ENCODE data around the gene HDAC1. TPM values are rescaled to one million over a fixed set of nuclear protein-coding genes. Genes with fewer than 3 reads are reported as not detected.

The HDAC1 gene
- total RNA-seq, 4 donors from 2014 or later: 49.5 to 60.5 (median 59.5) TPM

DNA sequence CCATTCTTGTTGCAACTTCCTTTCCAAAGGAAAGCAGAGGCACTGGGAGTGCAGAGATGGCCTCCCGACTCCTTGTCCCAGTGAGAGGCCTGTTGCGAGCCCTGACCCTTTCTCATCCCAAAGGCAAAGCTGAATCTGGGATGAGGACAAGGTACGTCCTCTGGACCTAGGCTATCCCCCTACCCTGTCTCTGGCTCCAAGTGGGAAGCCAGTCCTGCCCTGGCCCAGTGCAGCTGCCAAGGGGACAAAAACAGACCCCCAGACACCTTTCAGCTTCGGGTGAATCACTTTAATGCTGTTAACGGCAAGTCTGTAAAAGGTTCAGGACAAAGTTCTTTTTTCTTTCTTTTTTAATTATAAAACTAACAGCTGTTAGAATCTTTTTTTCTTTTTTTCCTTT, 73.0 kb downstream of the HDAC1 start:
- H3K9me3 ChIP-seq: no peaks in the 10 kb centered on the region

DNA sequence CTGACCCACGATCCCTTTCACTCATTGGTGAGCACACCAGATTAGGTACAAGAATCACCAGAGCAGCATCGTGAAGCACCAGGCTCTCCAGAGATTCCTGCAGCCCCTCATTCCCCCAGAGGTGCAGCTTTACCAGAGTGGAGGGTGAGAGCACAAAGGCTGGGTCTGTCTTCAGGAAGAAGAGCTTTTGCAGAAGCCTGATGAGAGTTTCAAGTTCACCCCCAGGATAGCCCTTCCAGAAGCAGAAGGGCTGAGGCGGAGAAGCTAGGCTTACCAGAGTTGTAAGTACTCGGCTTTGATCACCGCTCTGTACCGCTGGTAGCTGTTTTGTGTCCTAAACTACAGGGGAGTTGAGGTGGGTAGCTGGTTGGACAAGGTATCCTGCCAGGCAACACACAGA, 73.6 kb downstream of the HDAC1 start:
- TF ChIP-seq, protein P1, sequence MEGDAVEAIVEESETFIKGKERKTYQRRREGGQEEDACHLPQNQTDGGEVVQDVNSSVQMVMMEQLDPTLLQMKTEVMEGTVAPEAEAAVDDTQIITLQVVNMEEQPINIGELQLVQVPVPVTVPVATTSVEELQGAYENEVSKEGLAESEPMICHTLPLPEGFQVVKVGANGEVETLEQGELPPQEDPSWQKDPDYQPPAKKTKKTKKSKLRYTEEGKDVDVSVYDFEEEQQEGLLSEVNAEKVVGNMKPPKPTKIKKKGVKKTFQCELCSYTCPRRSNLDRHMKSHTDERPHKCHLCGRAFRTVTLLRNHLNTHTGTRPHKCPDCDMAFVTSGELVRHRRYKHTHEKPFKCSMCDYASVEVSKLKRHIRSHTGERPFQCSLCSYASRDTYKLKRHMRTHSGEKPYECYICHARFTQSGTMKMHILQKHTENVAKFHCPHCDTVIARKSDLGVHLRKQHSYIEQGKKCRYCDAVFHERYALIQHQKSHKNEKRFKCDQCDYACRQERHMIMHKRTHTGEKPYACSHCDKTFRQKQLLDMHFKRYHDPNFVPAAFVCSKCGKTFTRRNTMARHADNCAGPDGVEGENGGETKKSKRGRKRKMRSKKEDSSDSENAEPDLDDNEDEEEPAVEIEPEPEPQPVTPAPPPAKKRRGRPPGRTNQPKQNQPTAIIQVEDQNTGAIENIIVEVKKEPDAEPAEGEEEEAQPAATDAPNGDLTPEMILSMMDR (IDR thresholded peaks at IDR 0.05): no peak
- TF ChIP-seq POLR2A (IDR thresholded peaks at IDR 0.05): no peak
- TF ChIP-seq EP300 (IDR thresholded peaks at IDR 0.05): no peak
- no peak for TF ChIP-seq POLR2AphosphoS5 (IDR thresholded peaks at IDR 0.05)
- Histone ChIP-seq H3K4me3 (no peak overlapping the region), H3K9me3 (no peaks in the 10 kb centered on the region), H3K4me1 (peaks cover 0 to 22% (median 12%) of the 10 kb centered on the region in 3 donors), H3K36me3 (peaks cover 0 to 77% of the 10 kb centered on the region in 2 donors), H3K27ac (no peak overlapping the region), H3K27me3 (no peaks in the 10 kb centered on the region)
- ATAC-seq: no peak
- WGBS, 2 donors (ENCODE audit: low coverage in 1 of 2): 76% methylated on average over 4 of the region's 6 CpGs; no CpG with 5 or more reads in 1 of the 2 donors

More for the DNA sequence above, 73.0 kb downstream of the HDAC1 start:
- peaks cover 0 to 71% of the 10 kb centered on the region in 2 donors for H3K36me3 ChIP-seq
- no peak for ATAC-seq
- 63 to 88% methylated on average over 3 to 4 of the region's 5 CpGs for WGBS, 2 donors (ENCODE audit: low coverage in 1 of 2)
- peaks cover 0 to 22% (median 12%) of the 10 kb centered on the region in 3 donors for H3K4me1 ChIP-seq
- H3K27ac ChIP-seq: no peak overlapping the region
- no peak for TF ChIP-seq POLR2A (IDR thresholded peaks at IDR 0.05)
- TF ChIP-seq, protein P1 (IDR thresholded peaks at IDR 0.05): no peak
- TF ChIP-seq EP300 (IDR thresholded peaks at IDR 0.05): no peak
- no peak for TF ChIP-seq POLR2AphosphoS5 (IDR thresholded peaks at IDR 0.05)
- H3K4me3 ChIP-seq: no peak overlapping the region
- H3K27me3 ChIP-seq: no peaks in the 10 kb centered on the region

DNA sequence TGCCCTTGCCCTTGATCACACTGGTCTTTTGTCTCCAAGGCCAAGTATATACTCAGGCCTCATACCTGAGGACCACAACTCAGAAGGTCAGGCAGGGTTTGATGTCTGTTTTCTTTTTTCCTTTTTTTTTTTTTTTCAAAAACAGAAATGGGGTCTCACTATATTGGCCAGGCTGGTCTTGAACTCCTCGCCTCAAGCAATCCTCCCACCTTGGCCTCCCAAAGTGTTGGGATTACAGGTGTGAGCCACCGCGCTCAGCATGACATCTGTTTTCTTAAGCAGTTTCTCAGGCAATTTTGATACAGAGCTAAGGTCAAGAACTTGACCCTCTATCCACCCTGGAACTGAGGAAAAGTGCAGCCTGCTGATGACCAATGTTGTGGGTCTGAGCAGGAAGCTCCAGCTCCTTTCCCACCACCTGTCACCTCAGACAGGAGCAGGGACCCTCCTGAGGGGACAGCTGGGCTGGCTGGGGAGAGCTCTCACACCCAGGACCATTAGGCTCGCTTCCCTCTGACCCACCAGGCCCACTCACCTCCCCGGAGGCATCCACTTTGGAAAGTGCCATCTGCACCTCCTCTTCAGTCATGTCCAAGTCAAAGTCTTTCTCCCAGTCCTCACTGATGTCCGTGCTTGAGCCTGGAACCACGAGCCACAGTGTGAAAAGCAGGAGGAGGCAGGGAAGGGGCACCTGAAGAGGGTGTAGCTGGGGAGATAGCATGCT, 76.2 kb downstream of the HDAC1 start:
- 85 to 95% methylated on average over 5 to 7 of the region's 7 CpGs for WGBS, 2 donors (ENCODE audit: low coverage in 1 of 2)
- H3K9me3 ChIP-seq: no peaks in the 10 kb centered on the region
- H3K4me1 ChIP-seq: peaks cover 0 to under 1% (median 0%) of the 10 kb centered on the region in 3 donors
- H3K4me3 ChIP-seq: no peak overlapping the region
- H3K27ac ChIP-seq: no peak overlapping the region
- no peak for TF ChIP-seq POLR2A (IDR thresholded peaks at IDR 0.05)
- TF ChIP-seq POLR2AphosphoS5 (IDR thresholded peaks at IDR 0.05): no peak
- TF ChIP-seq EP300 (IDR thresholded peaks at IDR 0.05): no peak
- TF ChIP-seq, protein P1 (IDR thresholded peaks at IDR 0.05): no peak
- peaks cover 0 to 95% of the 10 kb centered on the region in 2 donors for H3K36me3 ChIP-seq
- H3K27me3 ChIP-seq: no peaks in the 10 kb centered on the region
- no peak for ATAC-seq

DNA sequence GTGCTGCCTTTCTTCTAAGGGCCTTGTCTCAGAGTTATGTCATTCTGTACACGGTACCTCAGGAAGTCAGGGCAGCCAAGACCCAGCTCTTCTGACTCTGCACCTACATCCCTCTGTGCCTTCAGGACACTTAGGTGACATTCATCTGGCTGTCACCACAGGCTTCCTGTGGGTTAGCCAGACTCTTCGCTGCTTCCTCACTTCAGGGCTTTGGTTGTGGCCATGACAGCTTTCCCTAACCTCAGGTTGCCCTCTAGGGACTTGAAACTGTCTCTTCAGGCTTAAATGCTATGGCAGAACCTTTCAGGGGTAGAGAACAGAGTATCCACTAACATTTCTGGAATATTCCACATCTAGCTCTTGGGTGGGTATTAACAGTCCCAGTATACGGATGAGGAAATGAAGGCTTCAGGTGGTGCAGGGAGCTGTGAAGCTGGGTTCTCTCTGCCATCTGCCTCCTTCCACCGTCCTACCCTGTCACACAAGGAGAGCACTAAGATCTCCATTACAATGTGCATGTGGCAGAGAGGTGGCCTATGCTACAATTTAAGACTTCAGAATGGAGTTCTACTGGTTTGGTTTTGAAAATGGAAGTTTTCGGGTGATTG, 80.4 kb downstream of the HDAC1 start:
- no peaks in the 10 kb centered on the region for H3K4me1 ChIP-seq
- peaks cover 0 to 95% of the 10 kb centered on the region in 2 donors for H3K36me3 ChIP-seq
- ATAC-seq: no peak

More for the DNA sequence above, 80.4 kb downstream of the HDAC1 start:
- Histone ChIP-seq H3K27ac (no peak overlapping the region), H3K9me3 (no peaks in the 10 kb centered on the region), H3K4me3 (no peak overlapping the region), H3K27me3 (no peaks in the 10 kb centered on the region)
- 73 to 90% methylated on average over 5 of the region's 5 CpGs for WGBS, 2 donors (ENCODE audit: low coverage in 1 of 2)
- no peak for TF ChIP-seq POLR2AphosphoS5 (IDR thresholded peaks at IDR 0.05)
- TF ChIP-seq EP300 (IDR thresholded peaks at IDR 0.05): no peak
- no peak for TF ChIP-seq POLR2A (IDR thresholded peaks at IDR 0.05)
- TF ChIP-seq, protein P1 (IDR thresholded peaks at IDR 0.05): no peak

Measured in gastroesophageal sphincter (tissue), 4 donors.